Left ventricle myocardium inferior (tissue), 1 donor: ENCODE measurements around the gene RAB4B. TPM values are rescaled to one million over a fixed set of nuclear protein-coding genes. Genes with fewer than 3 reads are reported as not detected.
"Not testable (repeated sequence)": the region's sequence is repeated elsewhere in the genome, so short reads cannot be mapped to it uniquely, and the experiment has no call there.

Source experiments
- DNase-seq: peaks from one replicate; pipeline ENCODE4 v3.0.0-alpha.2; 2020
- H3K27ac ChIP-seq: fragments of 200-600 bp; replicated peaks from 2 replicates; pipeline ENCODE4 v1.8.0; 2021
- H3K27me3 ChIP-seq: fragments of 200-600 bp; 2 replicates; pipeline ENCODE4 v1.8.0; 2021; ENCODE audit warnings: low read depth
- H3K36me3 ChIP-seq: fragments of 200-600 bp; 2 replicates; pipeline ENCODE4 v1.8.0; 2021
- H3K4me1 ChIP-seq: fragments of 200-600 bp; 2 replicates; pipeline ENCODE4 v1.8.0; 2021
- H3K4me3 ChIP-seq: fragments of 200-600 bp; 2 replicates; pipeline ENCODE4 v1.8.0; 2021; ENCODE audit warnings: mild to moderate bottlenecking, moderate library complexity
- H3K9me3 ChIP-seq: fragments of 200-600 bp; replicated peaks from 2 replicates; pipeline ENCODE4 v1.8.0; 2021
- CTCF ChIP-seq: fragments of 200-600 bp; IDR thresholded peaks from 2 replicates; pipeline ENCODE4 v1.8.0; 2021; ENCODE audit warnings: antibody characterized with exemption, mild to moderate bottlenecking, borderline replicate concordance
- intact Hi-C: fragments of 100-400 bp; cut with micrococcal nuclease; formaldehyde crosslinking; loops from one replicate; pipeline ENCODE4 v1.11.0; 2022
- total RNA-seq: library from RNA; stranded (reverse); fragmentation: NEBNext Ultra II Directional; extraction: Animal tissue kit (Norgen Biotek cat#: 25700); gene quantifications from one replicate; pipeline ENCODE4 v1.2.1, GENCODE V29; 2021
- donor health status: DM: no; HTN: yes; CAD: no; lungs with severe emphysema.

Gene RAB4B
- total RNA-seq, 1 donor from 2014 or later = 13.5 TPM

GRCh38 chr19:40778706-40779284, 748 bp downstream of the RAB4B start:
- no peaks in the 10 kb centered on the region for H3K9me3 ChIP-seq
- H3K36me3 ChIP-seq = no peaks in the 10 kb centered on the region
- peak overlapping the region; percentile 95 for H3K27ac ChIP-seq
- H3K27me3 ChIP-seq = no peaks in the 10 kb centered on the region
- H3K4me1 ChIP-seq = peaks cover 19% of the 10 kb centered on the region
- TF ChIP-seq CTCF = no peak
- peak overlapping the region; percentile 79 for H3K4me3 ChIP-seq
- no peak for DNase-seq
- intact Hi-C loops = no loop called here

GRCh38 chr19:40780582-40780981, 2.5 kb downstream of the RAB4B start:
- no peak for DNase-seq
- H3K36me3 ChIP-seq = no peaks in the 10 kb centered on the region
- no peaks in the 10 kb centered on the region for H3K27me3 ChIP-seq
- peaks cover 19% of the 10 kb centered on the region for H3K4me1 ChIP-seq
- TF ChIP-seq CTCF = no peak
- H3K9me3 ChIP-seq = no peaks in the 10 kb centered on the region
- no peak overlapping the region for H3K4me3 ChIP-seq
- intact Hi-C loops = no loop called here
- H3K27ac ChIP-seq = no peak overlapping the region

- Histone ChIP-seq H3K4me3 (no peak overlapping the region), H3K27me3 (no peaks in the 10 kb centered on the region), H3K9me3 (no peaks in the 10 kb centered on the region), H3K4me1 (peaks cover 19% of the 10 kb centered on the region), H3K36me3 (no peaks in the 10 kb centered on the region), H3K27ac (no peak overlapping the region)
- no peak for DNase-seq
- no peak for TF ChIP-seq CTCF
- intact Hi-C loops = no loop called here
These were observed 3.1 kb downstream of the RAB4B start for GRCh38 chr19:40781140-40781539.

GRCh38 chr19:40783711-40784110, 5.7 kb downstream of the RAB4B start:
- H3K4me3 ChIP-seq = no peak overlapping the region
- H3K4me1 ChIP-seq = peaks cover 6% of the 10 kb centered on the region
- no peak for DNase-seq
- H3K27me3 ChIP-seq = no peaks in the 10 kb centered on the region
- H3K27ac ChIP-seq = no peak overlapping the region
- no peaks in the 10 kb centered on the region for H3K9me3 ChIP-seq
- H3K36me3 ChIP-seq = peaks cover 7% of the 10 kb centered on the region
- intact Hi-C loops = no loop called here
- no peak for TF ChIP-seq CTCF

- H3K9me3 ChIP-seq, H3K27me3 ChIP-seq, DNase-seq, H3K4me1 ChIP-seq, intact Hi-C loops, H3K36me3 ChIP-seq, H3K4me3 ChIP-seq, H3K27ac ChIP-seq: not testable (repeated sequence)
These were observed 6.1 kb downstream of the RAB4B start for GRCh38 chr19:40784146-40784545.

GRCh38 chr19:40785526-40785925, 7.5 kb downstream of the RAB4B start:
- peaks cover 14% of the 10 kb centered on the region for H3K36me3 ChIP-seq
- H3K4me3 ChIP-seq = no peak overlapping the region
- intact Hi-C loops = no loop called here
- no peaks in the 10 kb centered on the region for H3K9me3 ChIP-seq
- no peak for TF ChIP-seq CTCF
- no peak for DNase-seq
- H3K27me3 ChIP-seq = no peaks in the 10 kb centered on the region
- H3K27ac ChIP-seq = no peak overlapping the region
- H3K4me1 ChIP-seq = no peaks in the 10 kb centered on the region
